ENCODE results near the gene SERPINH1.

SERPINH1 gene

DNA sequence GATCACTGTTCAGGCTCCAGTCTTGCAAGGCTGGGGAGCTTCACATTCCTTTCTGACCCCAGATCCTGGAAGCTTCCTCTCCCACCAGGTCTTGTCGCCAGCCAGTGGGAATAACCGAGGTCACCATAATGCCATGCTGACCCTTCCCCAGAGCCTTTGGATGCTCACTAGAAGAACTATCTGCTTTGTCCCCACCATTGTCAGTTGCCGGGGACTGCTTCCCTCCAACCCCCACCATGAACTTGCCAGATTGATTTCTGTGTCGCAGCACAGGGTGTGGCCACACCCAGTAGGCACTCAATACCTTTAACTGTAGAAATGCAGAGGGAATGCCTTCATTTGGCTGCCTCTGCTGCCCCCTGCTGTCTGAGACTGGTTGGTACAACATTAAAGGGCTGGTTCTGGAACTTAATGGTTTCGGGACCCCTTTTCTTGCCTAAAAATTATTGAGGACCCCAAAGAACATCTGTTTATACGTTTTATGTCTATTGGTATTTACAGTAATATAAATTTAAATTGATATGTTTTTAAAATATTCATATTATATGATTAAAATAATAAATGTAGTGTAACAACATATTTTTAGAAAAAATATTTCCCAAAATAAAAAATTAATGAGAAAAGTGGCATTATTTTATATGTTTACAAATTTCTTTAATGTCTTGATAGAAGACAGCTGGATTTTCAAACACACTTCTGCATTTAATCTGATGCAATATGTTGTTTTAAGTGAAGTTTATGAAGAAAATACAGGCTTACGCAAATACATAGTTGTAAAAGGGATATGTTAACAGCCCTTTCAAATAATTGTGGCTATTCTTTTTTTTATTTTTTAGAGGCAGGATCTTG is 29.6 kb upstream of the SERPINH1 start:
- in situ Hi-C loops (cut with MboI; ENCODE audit: low sequenced_read_pairs) = loop anchor here (5.0 kb wide), 1 partner anchor 95 kb away; no protein-coding TSS in a partner anchor

DNA sequence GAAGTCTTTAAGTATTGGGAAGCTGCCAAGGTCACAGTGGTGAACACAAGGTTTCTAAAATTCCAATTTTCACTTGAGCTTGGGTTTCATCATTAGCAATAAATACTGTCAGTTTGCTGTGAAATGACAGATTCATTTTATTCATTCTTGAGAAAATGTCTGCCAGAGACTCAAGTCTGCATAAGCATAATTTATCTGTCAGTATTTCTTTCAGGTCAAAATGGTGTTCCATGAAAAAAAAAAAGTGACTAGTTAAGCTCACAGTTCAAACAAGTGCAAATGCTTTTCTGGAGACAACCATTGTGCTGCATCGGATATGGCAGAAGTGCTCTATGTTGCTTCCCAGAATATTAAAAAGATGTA is 28.2 kb upstream of the SERPINH1 start:
- in situ Hi-C loops (cut with MboI; ENCODE audit: low sequenced_read_pairs) = loop anchor here (5.0 kb wide), 1 partner anchor 97 kb away; no protein-coding TSS in a partner anchor

DNA sequence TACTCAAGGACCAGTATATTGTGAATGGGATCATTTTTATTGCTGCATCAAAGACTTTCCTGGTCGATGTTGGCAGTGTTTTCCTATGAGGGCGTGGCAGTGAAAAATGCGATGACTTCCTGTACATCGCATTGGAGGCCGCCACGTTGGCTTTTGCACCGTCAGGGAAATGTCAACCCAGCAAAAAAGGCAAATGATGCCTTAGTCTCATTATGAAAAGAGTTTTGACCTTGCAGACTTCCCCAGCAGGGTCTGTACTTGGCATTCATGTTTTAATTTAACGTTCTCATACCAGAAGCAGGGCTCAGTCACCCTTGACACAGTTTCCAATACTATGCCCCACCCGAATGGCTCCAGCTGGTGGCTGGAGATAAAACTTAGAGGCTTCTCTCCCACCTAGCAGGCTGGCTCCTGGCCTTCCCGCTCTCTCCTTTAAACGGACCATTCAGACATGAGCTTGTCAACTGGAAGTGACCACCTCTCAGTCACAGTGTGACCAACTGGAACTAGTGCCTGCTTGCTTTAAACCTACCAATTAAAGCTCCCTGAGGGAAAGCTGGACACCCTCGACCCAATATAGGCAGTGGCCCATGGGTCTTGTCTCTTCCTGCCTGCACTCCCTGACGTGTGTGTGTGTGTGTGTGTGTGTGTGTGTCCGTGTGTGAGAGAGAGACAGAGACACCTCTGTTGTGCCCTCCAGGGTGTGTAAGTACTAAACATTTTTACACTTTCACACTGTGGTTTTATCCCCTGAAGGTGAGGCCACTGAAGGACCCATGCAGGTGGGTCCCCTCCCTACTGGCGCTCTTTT is 27.6 kb upstream of the SERPINH1 start:
- in situ Hi-C loops (cut with MboI; ENCODE audit: low sequenced_read_pairs) = loop anchor here (5.0 kb wide), 1 partner anchor 97 kb away; no protein-coding TSS in a partner anchor

DNA sequence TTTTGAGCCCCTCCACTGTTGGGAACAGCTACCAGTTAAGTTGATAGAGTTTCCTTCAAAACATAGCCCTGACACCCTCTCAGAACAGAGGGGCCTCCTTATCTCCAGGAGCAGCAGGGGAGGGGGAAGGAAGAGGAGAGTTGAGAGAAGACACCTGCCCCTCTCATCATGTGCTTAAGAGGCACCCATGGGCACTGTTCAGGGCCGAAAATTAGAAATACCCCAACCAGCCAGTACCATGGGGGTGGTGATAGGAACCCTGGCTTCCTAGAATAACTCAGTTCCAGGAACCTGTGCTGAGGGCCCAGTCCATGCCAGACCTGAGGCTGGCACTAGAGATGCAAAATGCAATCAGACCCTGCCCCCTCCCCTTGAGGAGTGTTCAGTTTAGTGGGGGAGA is 27.0 kb upstream of the SERPINH1 start:
- in situ Hi-C loops (cut with MboI; ENCODE audit: low sequenced_read_pairs) = no loop called here

DNA sequence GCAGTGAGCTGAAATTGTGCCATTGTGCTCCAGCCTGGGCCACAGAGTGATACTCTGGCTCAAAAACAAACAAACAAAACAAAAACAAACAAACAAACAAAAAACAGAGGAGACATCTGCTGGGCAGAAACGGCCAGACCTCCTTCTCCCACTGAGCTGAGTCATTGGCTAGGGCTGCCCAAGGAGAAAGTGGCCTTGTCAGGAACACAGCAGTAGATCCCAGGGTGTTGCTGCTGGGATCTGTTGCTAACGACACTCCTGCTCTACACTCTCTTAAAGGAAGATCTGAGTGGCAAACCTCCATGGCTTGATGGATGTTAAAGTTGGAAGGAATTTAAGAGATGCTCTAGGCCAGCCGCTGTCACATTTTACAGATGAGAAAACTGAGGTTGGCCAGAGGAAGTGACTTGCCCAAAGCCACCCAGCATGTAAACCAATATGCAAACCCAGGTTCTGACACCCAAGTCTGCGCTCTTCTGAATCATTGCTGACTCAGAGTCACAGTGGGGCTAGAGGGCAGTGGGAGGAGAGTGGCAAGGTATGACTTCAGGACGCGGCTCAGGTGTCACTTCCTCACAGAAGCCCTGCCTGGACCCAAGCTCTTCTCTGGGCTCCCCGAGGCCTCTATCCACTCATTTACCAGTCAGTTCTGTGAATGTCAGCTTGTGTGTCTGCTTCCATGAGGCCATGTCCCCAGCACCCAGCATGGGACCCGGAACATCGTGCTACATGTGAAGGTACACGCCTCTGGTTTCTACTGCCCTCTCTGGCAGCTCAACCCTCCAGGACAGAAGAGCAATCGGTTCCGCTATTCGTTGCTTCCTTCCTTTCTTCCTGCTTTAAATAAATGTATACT is 25.0 kb upstream of the SERPINH1 start:
- in situ Hi-C loops (cut with MboI; ENCODE audit: low sequenced_read_pairs) = no loop called here

DNA sequence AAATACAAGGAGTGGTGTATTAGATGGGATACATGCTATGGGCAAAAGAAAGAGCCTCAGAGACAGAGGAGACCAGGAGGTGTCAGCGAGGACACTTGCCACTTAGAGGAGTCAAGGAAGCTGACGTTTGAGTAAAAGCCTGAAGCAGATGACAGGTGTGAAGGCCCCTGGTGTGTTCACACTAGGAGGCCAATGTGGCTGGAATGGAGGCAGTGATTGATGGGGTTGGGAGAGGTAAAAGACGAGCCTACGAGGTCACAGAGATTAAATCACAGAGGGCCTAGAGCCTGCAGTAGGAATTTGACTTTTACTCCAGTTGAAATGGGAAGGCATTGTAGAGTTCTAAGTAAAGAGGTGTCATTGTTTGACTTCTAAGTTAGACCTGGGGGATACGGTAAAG is 24.3 kb upstream of the SERPINH1 start:
- in situ Hi-C loops (cut with MboI; ENCODE audit: low sequenced_read_pairs) = no loop called here

DNA sequence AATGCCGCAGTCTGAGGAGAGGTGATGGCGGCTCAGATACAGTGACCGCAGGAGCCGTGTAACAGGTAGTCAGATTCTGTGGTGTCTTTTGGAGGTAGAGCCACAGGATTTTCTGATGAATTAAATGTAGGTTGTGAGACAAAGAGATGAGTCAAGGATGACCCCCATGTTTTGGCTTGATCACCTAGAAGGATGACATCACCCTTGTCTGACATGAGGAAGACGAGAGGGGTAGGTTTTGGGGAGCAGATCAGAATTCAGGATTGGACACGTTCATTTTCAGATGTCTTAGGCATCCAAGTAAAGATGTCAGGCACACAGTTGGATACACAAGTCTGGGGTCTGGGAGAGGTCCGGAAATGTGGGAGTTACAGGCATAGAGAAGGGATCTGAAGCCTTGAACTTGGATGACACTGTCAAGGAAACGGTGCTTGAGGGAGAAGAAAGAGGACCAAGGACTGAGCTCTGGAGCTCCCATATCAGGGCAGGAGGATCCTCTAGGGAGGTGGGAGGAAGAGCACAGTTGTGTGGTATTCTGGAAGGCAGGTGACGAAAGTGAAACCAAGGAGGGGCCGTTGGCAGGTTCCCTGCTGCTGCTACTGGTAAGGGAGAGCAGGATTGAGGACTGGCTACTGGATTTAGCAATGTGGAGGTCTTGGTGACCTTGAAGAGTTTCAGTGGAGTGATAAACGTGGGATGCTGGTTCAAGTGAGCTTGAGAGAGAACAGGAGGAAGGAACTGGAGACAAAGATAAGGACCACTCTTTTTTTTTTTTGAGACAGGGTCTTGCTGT is 23.7 kb upstream of the SERPINH1 start:
- in situ Hi-C loops (cut with MboI; ENCODE audit: low sequenced_read_pairs) = no loop called here

DNA sequence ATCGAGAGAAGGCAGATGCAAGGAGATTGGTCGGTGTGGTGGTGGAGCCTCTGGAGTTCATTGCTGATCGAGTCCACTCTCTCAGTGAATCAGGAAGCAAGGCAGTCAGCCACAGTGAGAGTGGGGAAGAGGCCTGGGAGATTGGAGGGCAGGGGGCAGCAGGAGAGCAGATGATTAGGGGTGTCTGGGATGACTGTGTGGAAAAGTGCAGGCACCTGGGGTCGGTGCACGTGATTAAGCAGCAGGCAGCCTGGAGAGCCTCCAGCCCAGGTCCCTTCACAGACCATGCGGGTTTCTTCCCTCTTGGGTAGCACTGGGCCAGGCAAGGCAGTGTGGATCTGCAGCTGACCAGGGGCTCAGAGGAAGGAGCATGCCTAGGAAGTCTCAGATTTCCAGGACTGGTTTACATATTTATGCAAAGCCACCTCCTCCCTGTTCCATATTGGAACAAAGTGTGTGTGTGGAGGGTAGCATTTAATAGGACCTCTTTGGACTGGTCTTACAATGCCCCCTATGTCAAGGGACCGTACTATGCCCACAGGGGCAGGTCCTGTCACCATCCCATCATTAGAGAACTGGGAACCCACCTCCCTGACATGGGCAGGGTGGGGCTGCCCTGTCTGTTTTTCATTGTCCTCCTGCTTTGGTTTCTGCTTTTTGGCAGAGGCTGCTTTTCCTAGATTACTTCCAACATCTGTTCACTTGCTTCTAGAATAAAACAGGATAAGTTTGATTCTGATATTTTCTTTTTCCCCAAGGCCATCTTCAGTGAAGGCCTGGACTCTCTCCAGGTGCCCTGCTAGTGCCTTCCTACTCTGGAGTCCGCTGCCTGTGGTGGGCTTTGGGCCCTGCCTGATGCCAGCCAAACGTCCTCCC is 22.4 kb upstream of the SERPINH1 start:
- in situ Hi-C loops (cut with MboI; ENCODE audit: low sequenced_read_pairs) = no loop called here

DNA sequence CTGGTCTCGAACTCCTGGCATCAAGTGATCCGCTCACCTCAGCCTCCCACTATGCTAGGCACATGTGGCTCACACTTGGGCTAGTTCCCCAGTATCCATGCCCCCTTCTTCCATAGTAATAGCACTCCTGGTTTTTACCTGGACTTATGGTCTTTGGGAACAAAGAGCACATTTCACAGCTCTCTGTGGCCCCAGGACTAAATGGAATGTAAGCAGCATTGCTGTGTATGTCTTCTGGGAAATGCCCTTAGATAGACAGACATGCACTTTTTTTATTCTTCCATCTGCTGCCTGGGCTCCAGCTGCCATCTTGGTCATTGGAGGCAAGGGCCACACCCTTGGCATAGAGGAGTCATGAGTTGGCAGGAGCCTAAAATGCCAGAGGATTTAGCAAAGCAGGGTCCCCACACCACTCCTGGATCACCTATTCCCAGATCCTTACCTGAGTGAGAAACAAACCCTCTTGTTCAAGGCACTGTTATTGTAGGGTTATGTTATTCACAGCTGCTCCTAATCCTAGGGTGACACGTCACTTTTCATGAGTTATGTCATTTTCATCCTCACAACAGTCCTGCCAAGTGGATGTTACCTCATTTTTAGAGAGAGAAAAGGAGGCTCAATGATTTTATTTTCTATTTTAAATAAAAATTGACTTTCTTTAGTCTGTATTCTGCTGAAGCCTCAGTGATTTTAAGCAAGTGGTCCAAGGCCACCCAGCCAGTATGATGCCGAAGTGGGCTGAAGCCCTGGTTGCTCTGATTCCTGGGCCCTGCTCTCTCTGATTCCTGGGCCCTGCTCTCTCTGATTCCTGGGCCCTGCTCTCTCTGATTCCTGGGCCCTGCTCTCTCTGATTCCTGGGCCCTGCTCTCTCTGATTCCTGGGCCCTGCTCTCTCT is 20.6 kb upstream of the SERPINH1 start:
- in situ Hi-C loops (cut with MboI; ENCODE audit: low sequenced_read_pairs) = no loop called here

DNA sequence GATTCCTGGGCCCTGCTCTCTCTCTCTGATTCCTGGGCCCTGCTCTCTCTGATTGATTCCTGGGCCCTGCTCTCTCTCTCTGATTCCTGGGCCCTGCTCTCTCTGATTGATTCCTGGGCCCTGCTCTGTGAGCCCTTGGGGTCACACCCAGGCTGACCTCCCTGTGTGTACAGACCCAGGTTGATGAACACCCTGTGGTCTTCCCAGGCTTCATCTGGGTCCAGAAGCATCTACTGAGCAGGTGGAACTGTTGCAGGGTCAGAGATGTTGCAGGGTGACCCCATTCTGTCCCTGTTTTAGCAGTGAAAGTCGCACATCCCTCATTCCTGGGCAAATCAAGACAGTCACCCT is 20.0 kb upstream of the SERPINH1 start:
- in situ Hi-C loops (cut with MboI; ENCODE audit: low sequenced_read_pairs) = no loop called here

DNA sequence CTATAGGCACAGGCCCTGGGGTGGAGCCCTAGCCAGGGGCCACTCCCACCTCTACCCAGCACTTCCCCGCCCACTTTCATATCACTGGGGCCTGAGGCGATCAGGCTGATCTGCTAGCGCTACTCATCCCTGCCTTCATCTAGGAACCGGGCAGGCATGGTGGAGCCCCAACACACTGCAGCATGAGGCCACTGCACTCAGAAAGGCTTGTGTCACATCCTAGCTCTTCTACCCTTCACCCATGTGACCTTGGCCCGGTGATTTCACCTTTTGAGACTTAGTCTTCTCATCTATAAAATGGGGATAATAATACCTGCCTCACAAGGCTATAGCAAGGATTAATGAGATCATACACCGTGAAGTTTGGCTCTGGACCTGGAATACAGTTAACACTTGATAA is 18.2 kb upstream of the SERPINH1 start:
- in situ Hi-C loops (cut with MboI; ENCODE audit: low sequenced_read_pairs) = no loop called here

DNA sequence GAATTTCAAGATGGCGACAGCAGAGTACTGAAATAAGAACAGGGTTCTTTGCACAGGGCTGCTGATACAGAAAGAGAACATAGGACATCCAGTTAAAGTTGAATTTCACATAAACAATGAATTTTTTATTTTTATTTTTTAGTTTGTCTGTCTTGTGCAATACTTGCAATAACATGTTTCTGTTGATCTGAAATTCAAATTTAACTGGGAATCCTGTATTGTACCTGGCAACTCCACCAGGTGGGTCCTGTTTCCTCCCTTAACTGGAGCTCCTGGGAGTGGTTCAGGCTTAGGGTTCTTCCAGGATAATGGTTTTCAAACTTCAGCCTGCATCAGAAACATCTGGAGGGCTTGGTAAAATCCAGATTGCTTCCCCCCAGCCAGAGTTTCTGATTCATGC is 14.9 kb upstream of the SERPINH1 start:
- in situ Hi-C loops (cut with MboI; ENCODE audit: low sequenced_read_pairs) = no loop called here

DNA sequence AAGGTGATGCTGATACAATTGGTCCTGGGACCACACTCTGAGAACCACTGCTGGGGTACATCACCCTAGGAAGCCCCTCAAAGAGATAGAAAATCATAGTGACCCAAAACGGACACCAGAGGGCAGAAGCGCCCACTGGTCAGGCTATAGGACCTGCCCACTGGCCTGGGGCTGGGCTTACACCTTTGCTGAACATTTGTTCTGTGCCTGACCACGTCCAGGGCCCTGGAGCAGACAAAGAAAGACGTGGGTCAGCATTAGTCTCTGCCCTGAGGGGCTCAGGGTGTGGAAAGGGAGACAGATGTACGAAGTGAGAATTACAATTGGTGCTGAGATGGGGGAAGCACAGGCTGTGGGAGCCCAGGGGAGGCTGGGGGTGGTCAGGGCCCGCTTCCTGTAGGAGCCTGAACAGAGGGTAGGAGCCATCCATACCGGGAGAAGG is 14.4 kb upstream of the SERPINH1 start:
- in situ Hi-C loops (cut with MboI; ENCODE audit: low sequenced_read_pairs) = no loop called here

DNA sequence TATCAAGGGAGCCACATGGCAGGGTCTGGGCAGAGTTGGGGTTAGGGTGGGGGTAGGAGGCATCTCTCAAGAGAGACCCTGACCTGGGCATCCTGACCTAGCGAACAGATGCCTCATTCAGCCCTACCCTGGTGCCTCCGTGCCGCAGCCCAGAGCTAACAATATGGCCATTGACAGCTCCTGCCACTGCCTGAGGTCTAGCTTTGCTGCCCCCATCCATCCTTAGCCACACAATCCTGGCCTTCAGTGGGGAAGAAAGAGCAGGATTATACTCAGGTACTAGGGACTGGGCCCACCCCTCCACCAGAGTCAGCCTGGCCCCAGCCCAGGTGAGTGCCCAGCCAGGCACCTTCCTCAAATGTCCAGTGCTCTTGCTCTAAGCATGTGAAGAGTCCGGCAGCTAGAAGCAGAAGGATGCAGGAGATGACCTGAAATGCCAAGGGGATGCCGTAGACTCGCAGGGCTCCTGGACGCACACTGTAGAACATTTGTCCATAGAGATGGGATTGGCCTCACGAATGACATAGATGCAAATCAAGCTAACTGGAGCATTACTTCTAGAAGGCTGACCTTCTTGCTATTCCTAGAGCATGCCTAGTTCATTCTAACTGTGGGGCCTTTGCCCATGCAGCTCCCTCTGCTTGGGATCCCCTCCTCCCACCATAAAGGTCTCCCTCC is 13.3 kb upstream of the SERPINH1 start:
- in situ Hi-C loops (cut with MboI; ENCODE audit: low sequenced_read_pairs) = no loop called here

DNA sequence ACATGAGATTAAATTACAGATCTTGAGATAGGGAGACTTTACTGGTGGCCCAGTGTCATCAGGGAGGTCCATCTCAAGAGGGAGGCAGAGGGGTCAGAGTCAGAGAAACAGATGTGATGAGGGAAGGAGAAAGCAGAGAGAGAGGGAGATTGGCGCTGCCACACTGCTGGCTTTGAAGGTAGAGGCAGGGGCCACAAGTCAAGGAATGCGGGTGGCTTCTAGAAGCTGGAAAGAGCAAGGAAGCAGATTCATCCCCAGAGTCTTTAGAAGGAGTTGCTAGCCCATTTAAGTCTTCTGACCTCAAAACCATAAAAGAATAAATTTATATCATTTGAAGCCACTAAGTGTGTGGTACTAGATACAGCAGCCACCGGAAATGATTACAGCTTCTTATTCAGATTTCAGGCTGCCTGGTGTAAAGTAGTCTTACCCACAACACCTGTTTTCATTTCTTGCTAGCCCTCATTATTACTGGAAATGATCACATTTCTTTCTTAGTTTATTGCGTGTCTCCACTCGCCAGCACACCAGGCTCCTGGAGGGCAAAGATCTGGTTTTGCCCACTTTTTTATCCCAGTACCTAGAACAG is 12.6 kb upstream of the SERPINH1 start:
- in situ Hi-C loops (cut with MboI; ENCODE audit: low sequenced_read_pairs) = no loop called here

DNA sequence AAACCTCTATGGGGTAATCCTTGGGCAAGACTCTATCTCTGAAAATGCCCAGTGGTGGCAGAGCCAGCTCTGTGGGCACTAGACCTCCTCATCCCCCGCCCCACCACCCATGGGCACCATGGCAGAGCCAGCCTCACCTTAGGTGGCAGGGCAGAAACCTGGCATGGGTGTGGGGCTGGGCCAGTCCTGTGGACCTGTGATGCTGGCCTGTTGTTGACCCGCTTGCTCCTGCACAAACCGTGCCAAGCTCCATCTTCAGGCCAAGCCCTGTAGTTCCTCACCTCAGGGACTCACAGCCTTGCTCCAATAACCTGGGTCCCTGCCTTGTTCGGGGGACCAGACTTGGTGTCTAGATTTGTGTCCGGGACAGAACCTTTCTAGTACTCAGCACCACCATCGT is 8.9 kb upstream of the SERPINH1 start:
- in situ Hi-C loops (cut with MboI; ENCODE audit: low sequenced_read_pairs) = no loop called here

DNA sequence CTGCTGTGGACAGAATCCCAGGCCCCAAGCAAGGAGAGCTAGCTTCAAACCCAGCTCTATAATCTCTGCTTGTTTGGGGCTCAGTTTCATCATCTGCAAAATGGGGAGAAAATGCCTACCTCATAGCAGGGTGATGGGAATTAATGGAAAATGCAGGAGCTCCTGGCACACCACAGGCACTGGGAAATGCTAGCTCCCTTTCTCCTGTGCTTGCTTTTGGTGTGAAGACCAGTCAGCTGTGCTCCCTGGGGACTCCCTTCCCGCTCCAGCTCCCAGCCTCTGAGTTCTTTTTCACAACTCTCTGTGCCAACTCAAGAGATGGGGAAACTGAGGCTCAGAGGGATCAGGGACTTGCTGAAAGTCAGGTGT is 8.2 kb upstream of the SERPINH1 start:
- in situ Hi-C loops (cut with MboI; ENCODE audit: low sequenced_read_pairs) = no loop called here
